ENCODE measurements around the gene VPS18. TPM values are rescaled to one million over a fixed set of nuclear protein-coding genes. Genes with fewer than 3 reads are reported as not detected.

VPS18 gene
- total RNA-seq, 1 donor from 2014 or later: 37.6 TPM

DNA sequence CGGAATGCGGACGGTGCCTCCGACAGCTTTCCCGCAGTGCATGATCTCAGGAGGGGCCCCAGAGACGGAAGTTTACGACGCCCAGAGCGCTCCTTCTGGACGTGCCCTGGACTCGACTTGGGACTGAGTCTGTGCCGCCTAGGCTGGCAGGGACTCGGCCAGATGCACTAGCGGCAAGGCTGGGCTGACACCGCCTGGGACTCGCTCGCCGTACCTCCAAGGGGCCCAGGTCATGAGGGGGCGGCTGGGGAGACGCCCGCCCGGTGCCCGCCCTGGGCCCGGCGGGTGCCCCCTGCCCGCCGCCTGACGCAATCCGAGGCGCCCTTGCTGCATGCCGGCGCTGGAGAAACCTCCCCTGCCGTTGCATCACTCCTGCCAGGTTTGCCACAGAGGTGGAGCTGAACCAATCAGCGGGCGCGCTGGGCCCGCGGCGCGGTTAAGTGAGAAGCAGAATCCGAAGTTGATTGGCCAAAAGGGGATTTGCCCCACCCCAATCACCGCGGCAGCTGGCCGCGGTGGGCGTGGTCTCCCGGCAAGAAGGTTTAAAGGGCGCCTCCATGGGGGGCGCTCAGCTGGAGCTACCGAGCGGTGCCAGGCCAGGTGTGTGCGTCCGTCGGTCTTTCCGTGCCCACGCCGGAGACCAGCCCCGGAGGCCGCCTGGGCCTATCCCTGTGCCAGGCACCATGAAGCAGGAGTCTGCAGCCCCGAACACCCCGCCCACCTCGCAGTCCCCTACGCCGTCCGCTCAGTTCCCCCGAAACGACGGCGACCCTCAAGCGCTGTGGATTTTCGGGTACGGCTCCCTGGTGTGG, 58.9 kb downstream of the VPS18 start, which contains the start of gene CHAC1:
TSS of gene CHAC1 (plus strand) at position 571 of the 812 bp plus-strand sequence. CDS start at position 684, 113 bp downstream.
- TF ChIP-seq EZH2 (IDR thresholded peaks at IDR 0.05; ENCODE audit: insufficient read depth, low read length) (no peak), CTCF (IDR thresholded peaks at IDR 0.05; ENCODE audit: insufficient read depth, low read depth, low read length) (no peak)
- Histone ChIP-seq H3K4me3 (ENCODE audit: insufficient read depth, low read depth, low read length) (peak within 1 kb of the TSS; percentile 80), H3K36me3 (ENCODE audit: insufficient read depth, low read length) (no peaks in the 10 kb centered on the region), H3K4me2 (ENCODE audit: low read length) (peak within 1 kb of the TSS; percentile 96), H3K4me1 (ENCODE audit: insufficient read depth, low read length) (peaks cover 10% of the 10 kb centered on the region), H2AFZ (ENCODE audit: low read depth, low read length) (peak within 1 kb of the TSS; percentile 99), H3K79me2 (ENCODE audit: insufficient read depth, low read length) (no peaks in the 10 kb centered on the region), H4K20me1 (ENCODE audit: insufficient read depth, low read length) (peaks cover 11% of the 10 kb centered on the region), H3K9ac (ENCODE audit: low read length) (peak within 1 kb of the TSS; percentile 87), H3K9me3 (ENCODE audit: insufficient read depth, low read depth, low read length) (no peaks in the 10 kb centered on the region), H3K27ac (ENCODE audit: low read depth, low read length) (peak within 1 kb of the TSS; percentile 80), H3K27me3 (ENCODE audit: insufficient read depth, low read length) (no peaks in the 10 kb centered on the region)
- H3K9me3 Mint-ChIP-seq (ENCODE audit: unreplicated experiment): peaks cover 4% of the 10 kb centered on the region
- peaks cover 20% of the 10 kb centered on the region for H3K4me1 Mint-ChIP-seq (ENCODE audit: low read depth, unreplicated experiment)
- FAIRE-seq (no peak), DNase-seq (ENCODE audit: low read depth) (peak; percentile 89)
- H3K27ac Mint-ChIP-seq (ENCODE audit: unreplicated experiment): peak within 1 kb of the TSS; percentile 98
- peaks cover 14% of the 10 kb centered on the region for H3K27me3 Mint-ChIP-seq (ENCODE audit: low read depth, unreplicated experiment)
- H3K36me3 Mint-ChIP-seq (ENCODE audit: low read depth, unreplicated experiment): peaks cover 20% of the 10 kb centered on the region
- peak within 1 kb of the TSS; percentile 98 for H3K4me3 Mint-ChIP-seq (ENCODE audit: unreplicated experiment)

Other genes with a start within 250 kb of the VPS18 start
- 3.6 and 5.6 TPM in 2 replicates for gene RAD51, start 199.3 kb upstream of the VPS18 start, total RNA-seq
- gene RMDN3, start 139.2 kb upstream of the VPS18 start, total RNA-seq: 32.0 and 32.6 TPM in 2 replicates
- 6.4 and 7.3 TPM in 2 replicates for gene GCHFR, start 130.4 kb upstream of the VPS18 start, total RNA-seq
- gene C15orf62, start 124.5 kb upstream of the VPS18 start, total RNA-seq: 0.19 TPM in 1 of 2 replicates, not detected in the other
- 13.0 and 13.2 TPM in 2 replicates for gene ZFYVE19, start 87.4 kb upstream of the VPS18 start, total RNA-seq
- gene DNAJC17, start 87.0 kb upstream of the VPS18 start, total RNA-seq: 21.0 and 27.2 TPM in 2 replicates
- gene PPP1R14D, start 65.7 kb upstream of the VPS18 start, total RNA-seq: not detected in 2 replicates
- 30.1 and 40.3 TPM in 2 replicates for gene SPINT1, start 50.4 kb upstream of the VPS18 start, total RNA-seq
- 0.43 and 0.61 TPM in 2 replicates for gene RHOV, start 20.2 kb upstream of the VPS18 start, total RNA-seq
- 0.09 and 0.29 TPM in 2 replicates for gene DLL4, start 34.9 kb downstream of the VPS18 start, total RNA-seq
- 55.9 and 70.8 TPM in 2 replicates for gene CHAC1, start 59.0 kb downstream of the VPS18 start, total RNA-seq
- 17.0 and 17.3 TPM in 2 replicates for gene INO80, start 221.8 kb downstream of the VPS18 start, total RNA-seq

Measured in astrocyte (in vitro differentiated cells and primary cell).